AG20443 (cell line): Measurements from ENCODE around the gene WNT7B.

ENCODE experiments used
- DNase-seq: peaks from one replicate; pipeline ENCODE4 v3.0.0; 2012; ENCODE audit warnings: low spot score, mixed read lengths

WNT7B gene

DNA sequence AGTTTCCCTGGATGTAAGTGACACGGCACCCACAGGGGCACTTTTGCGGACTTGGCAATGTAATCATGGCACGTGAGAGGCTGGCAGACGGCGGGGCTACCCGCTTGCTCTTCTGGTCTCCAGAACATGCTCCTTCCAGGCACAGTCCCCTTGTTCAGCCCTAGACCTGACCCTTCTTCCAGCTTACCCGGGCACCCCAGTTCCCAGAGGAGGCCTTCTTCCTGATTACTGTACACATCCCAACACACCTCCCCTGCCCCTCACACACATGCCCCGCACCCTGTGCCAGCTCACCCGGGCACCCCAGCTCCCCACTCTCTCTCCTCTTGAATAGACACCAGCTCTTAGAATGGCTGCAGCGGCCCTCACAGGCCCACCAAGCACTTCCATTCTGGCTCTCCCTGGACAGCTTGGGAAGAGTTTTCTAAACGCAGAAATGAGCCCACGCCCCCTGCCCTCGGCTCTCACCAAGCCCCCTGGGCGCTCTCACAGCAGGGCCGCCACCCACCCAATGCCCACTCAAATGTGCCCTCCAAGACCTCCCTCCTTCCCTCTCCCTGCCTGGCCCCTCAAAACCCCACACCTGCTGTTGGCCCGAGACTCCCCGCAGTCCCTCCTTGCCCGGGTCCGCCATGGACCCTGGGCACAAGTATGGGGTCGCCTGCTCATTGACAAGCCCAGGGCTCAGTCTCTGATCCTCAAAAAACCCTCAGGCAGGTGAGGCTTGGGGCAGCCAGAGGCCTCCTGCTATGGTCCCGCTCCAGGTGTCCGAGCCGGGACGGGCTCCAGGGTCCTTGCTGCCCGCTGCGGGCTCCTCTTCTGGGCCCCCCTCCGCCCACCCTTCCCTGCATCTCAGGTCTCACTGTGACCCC, 88.5 kb downstream of the WNT7B start:
- DNase-seq = no peak

DNA sequence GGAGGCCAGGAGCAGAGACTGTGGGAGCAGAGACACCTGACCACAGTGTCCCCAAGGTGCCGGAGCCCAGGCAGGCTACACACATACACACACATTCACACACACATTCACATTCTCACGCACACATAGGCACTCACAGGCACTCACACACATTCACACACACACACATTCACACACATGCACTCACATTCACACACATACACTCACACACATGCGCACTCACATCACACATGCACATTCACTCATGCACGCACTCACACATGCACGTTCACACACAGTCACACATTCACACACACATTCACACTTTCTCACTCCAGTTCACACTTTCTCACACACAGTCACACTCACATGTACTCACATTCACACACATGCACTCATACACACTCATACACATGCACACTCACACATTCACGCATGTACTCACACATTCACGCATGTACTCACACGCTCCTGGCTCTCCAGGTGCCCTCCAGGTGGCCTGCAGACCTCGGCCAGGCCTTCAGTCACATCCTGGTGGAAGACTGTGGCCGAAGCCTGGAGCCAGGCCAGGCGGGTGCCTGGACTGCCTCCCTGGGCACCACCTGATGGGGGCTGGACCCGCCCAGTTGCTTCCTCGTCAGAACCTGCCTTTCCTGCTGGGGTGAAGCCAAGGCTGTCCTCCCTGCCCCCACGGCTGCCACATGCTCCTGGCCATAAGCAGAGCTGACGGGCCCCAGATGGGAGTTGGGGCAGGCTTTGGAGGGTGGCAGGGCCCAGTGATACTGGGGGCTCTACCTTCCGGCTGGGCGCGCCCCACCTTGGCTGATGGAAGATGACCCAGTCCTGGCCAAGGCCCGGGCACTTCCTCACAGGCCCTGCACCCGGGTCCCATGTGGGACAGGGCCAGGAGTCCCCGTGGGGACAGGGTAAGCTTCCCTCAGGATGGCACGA, 89.5 kb downstream of the WNT7B start:
- no peak for DNase-seq

GRCh38 chr22:45886540-45886939, 90.4 kb downstream of the WNT7B start:
- no peak for DNase-seq

GRCh38 chr22:45885941-45886395, 91.0 kb downstream of the WNT7B start:
- no peak for DNase-seq

DNA sequence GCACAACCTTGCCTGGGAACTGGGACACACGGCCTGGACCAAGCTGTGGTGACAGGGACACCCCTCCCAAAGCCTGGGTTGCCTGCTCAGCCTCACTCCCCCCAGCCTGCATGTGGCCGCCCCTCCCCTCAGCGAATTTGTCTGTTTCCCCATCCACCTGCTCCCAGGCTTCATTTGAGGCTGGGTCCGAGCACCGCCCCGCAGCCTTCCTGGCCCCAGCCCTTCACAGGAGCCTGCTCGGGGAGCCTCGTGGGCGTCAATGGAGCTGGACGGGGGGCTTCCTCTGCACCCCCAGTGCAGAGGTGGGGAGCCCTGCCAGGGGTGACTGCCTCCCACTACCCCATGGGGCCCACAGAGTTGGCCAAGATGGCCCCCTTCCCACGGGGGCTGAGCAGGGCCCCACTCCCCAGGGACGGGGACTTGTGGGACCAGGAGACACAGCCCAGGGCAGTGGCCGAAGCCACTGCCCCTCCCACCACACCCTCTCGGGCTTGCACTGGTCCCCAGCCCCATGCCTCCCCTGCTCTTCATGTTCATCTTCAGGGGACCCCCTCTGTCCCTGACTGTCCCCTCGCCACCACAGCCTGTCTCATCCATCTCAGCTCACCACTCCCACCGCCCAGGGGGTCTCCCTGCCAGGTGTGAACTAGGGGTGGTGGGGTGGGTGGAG, 91.7 kb downstream of the WNT7B start:
- DNase-seq = no peak

GRCh38 chr22:45884201-45885062, 92.5 kb downstream of the WNT7B start:
- no peak for DNase-seq

DNA sequence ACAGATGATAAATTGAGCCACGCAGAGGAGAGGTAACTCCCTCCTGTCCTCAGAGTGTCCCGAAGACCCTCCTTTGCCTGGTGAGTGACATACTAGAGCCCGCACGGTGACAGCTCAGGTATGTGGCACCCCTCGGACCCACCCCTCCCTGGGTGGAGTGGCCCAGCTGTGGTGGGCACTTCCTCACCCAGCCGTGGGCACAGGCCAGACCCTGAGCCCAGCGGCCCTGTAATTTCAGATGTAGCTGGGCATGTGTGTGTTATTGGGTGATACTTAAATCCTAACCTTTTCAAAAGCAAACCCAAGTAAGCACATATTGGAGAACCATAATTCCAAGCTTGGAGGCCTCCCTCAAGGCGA, 93.2 kb downstream of the WNT7B start:
- no peak for DNase-seq

DNA sequence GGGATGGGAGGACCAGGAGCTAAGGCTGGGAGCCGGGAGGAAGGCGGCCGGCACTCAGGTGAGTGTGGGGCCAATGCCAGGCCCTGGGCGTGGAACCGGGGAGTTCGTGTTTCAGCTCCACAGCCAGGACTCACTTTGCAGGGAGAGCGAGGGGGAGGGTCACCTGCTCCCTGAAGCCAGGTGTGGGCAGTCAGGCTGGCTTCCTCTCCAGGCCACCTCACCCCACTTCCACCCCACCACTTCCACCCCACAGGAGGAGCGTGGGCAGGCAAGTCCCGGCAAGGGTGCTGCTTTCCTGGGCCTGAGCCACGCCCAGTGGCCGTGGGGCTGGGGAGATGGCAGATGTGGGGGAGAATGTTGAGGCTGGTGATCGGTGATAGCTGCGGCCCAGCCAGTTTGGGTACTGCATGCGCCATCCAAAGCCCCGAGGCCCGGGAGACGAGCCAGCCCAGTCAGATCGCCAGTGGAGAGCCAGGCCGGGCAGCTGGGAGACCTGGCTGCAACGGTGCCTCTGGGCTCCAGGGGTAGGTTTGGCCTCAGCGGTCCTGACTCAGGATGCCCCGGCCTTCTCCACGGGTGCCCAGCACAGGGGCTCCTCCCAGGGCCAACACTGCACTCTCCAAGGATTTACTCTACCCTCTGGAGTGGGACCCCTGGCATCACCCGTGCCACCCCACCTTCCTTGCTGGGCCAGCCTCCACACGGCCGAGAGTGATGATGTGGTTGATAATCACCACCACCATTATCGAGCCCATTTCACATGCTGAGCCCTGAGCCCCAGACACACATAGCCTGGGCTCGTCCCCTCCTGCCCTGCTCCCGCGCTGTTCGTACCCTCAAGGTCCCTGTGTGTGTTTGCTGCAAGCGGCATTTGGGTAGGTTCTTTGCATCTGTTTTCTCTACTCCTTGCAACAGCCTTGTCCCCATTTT, 93.8 kb downstream of the WNT7B start:
- no peak for DNase-seq

- DNase-seq = no peak
Observed at GRCh38 chr22:45881524-45881875, 95.5 kb downstream of the WNT7B start.

- peak; percentile 48 for DNase-seq
Observed at GRCh38 chr22:45880716-45881523, 96.0 kb downstream of the WNT7B start.

GRCh38 chr22:45880091-45880715, 96.8 kb downstream of the WNT7B start:
- no peak for DNase-seq

- DNase-seq = no peak
Observed at GRCh38 chr22:45879552-45879949, 97.4 kb downstream of the WNT7B start.

DNA sequence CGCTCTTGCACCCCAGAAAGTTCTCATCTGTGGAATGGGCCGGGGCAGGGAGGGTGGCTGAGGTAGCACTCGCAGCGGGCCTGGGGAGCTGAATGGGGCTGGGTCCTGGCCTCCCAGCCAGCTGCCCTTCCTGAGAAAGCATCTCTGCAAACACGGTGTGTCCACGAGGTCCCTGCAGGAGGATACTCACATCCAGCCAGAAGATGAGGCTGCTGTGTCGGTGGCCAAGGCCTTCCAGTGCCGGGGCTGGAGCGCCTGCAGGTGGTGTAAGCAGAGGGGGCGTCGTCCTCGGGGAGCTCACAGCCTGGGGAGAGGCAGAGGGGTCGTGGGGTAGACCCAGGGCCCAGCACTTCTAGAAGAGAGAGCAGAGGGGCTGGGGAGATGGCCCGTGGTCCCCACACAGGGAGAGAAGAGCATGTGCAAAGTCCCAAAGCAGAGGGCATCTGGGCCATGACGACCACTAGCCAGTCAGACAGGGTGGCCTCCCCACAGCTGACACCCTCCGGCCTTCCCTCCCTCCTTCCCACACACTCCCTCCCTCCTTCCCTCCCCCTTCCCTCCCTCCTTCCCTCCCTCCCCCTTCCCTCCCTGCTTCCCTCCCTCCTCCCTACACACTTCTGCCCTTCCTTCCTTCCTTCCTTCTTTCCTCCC, 97.9 kb downstream of the WNT7B start:
- no peak for DNase-seq

DNA sequence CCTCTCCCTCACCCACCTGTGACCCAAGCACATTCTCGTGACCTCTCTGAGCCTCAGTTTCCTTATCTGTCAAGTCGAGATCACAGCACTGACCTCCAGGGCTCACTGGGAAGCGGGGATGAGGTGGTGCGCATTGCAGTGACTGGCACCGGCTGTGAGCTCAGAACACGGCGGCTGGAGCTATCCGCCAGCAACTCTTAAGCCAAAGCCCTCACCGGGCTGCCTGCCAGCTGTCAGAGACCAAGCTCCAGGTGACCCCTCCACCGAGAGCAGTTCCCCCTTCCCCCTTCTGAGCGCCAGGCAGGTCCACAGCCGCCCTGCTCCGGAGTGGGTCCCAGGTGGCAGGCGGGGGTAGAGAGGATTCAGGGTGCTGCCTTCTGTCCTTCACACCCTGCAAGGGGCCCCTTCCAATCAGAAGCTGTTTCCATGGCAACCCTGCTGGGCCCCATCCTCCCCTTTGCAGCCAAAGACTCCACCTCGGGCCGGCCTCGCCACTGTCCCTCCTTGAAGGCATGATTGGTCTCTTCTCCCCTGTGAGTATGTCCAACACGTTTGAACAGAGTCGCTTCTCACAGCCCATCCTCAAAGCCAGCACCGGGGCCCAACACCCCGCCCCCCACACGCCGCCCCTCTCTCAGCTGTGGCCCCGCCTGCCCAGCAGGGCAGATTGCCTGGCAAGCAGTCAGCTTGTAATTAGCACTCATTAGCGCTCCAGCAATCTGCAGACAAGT, 98.7 kb downstream of the WNT7B start:
- no peak for DNase-seq

DNA sequence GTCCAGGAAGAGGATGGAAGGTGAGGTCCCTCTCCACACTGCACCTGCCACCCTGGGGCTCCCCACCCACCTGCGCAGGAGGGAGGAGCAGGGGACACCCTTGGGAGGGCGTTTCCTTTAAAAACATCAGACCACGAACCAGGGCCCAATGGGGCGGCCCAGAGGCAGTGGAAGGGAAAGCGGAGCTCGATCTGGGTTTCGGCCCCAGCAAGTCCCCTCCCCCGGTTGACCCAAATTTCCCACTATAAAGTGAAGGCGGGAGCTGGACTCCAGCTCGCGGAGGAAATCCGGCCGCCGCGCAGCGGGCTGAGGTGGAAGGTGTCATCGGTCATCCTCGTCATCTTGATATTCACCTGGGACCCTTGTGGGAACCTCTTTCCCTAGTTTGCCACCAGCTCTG, 99.3 kb downstream of the WNT7B start:
- no peak for DNase-seq

- no peak for DNase-seq
Observed at GRCh38 chr22:45877036-45877380, 100.0 kb downstream of the WNT7B start.

- DNase-seq = no peak
Observed at GRCh38 chr22:45876136-45877035, 100.6 kb downstream of the WNT7B start.
